Measurements from ENCODE around the gene MEA1. TPM values are rescaled to one million over a fixed set of nuclear protein-coding genes. Genes with fewer than 3 reads are reported as not detected.

Gene MEA1
- polyA plus RNA-seq, 1 donor: 73.8 TPM

- no CpG with 5 or more reads among the region's 5 CpGs for WGBS (ENCODE audit: insufficient coverage, low lambda C conversion rate)
- no peaks in the 10 kb centered on the region for H3K9me3 ChIP-seq (ENCODE audit: control insufficient read depth, low read depth, low read length)
- H3K4me1 ChIP-seq (ENCODE audit: control insufficient read depth, insufficient read depth, low read length): peaks cover 14% of the 10 kb centered on the region
- H3K27me3 ChIP-seq (ENCODE audit: control insufficient read depth, insufficient read depth, low read length): no peaks in the 10 kb centered on the region
- H3K27ac ChIP-seq (ENCODE audit: low read length): no peak overlapping the region
- no peak overlapping the region for H3K4me3 ChIP-seq (ENCODE audit: low read length)
- no peak for DNase-seq
- H3K36me3 ChIP-seq (ENCODE audit: control insufficient read depth, insufficient read depth, low read length): peaks cover 21% of the 10 kb centered on the region
Measured at GRCh38 chr6:42974919-42975505, 38.7 kb downstream of the MEA1 start.

- Histone ChIP-seq H3K4me3 (ENCODE audit: low read length) (no peak overlapping the region), H3K9me3 (ENCODE audit: control insufficient read depth, low read depth, low read length) (no peaks in the 10 kb centered on the region), H3K36me3 (ENCODE audit: control insufficient read depth, insufficient read depth, low read length) (peaks cover 32% of the 10 kb centered on the region), H3K27me3 (ENCODE audit: control insufficient read depth, insufficient read depth, low read length) (no peaks in the 10 kb centered on the region), H3K27ac (ENCODE audit: low read length) (no peak overlapping the region), H3K4me1 (ENCODE audit: control insufficient read depth, insufficient read depth, low read length) (peaks cover 6% of the 10 kb centered on the region)
- WGBS (ENCODE audit: insufficient coverage, low lambda C conversion rate): no CpG with 5 or more reads among the region's 3 CpGs
- DNase-seq: no peak
Measured at GRCh38 chr6:42973926-42974325, 39.8 kb downstream of the MEA1 start.

- Histone ChIP-seq H3K27me3 (ENCODE audit: control insufficient read depth, insufficient read depth, low read length) (no peaks in the 10 kb centered on the region), H3K4me3 (ENCODE audit: low read length) (no peak overlapping the region), H3K4me1 (ENCODE audit: control insufficient read depth, insufficient read depth, low read length) (no peaks in the 10 kb centered on the region), H3K27ac (ENCODE audit: low read length) (no peak overlapping the region), H3K9me3 (ENCODE audit: control insufficient read depth, low read depth, low read length) (no peaks in the 10 kb centered on the region), H3K36me3 (ENCODE audit: control insufficient read depth, insufficient read depth, low read length) (peaks cover 47% of the 10 kb centered on the region)
- no peak for DNase-seq
- WGBS (ENCODE audit: insufficient coverage, low lambda C conversion rate): no CpG with 5 or more reads among the region's 3 CpGs
Measured at GRCh38 chr6:42971746-42972327, 41.9 kb downstream of the MEA1 start.

- H3K4me1 ChIP-seq (ENCODE audit: control insufficient read depth, insufficient read depth, low read length): no peaks in the 10 kb centered on the region
- no peaks in the 10 kb centered on the region for H3K9me3 ChIP-seq (ENCODE audit: control insufficient read depth, low read depth, low read length)
- WGBS (ENCODE audit: insufficient coverage, low lambda C conversion rate): no CpG with 5 or more reads among the region's 4 CpGs
- no peak overlapping the region for H3K4me3 ChIP-seq (ENCODE audit: low read length)
- peaks cover 54% of the 10 kb centered on the region for H3K36me3 ChIP-seq (ENCODE audit: control insufficient read depth, insufficient read depth, low read length)
- DNase-seq: no peak
- no peaks in the 10 kb centered on the region for H3K27me3 ChIP-seq (ENCODE audit: control insufficient read depth, insufficient read depth, low read length)
- no peak overlapping the region for H3K27ac ChIP-seq (ENCODE audit: low read length)
Measured at GRCh38 chr6:42970871-42971612, 42.7 kb downstream of the MEA1 start.

- Histone ChIP-seq H3K27ac (ENCODE audit: low read length) (no peak overlapping the region), H3K36me3 (ENCODE audit: control insufficient read depth, insufficient read depth, low read length) (peaks cover 63% of the 10 kb centered on the region), H3K9me3 (ENCODE audit: control insufficient read depth, low read depth, low read length) (no peaks in the 10 kb centered on the region), H3K4me3 (ENCODE audit: low read length) (no peak overlapping the region), H3K4me1 (ENCODE audit: control insufficient read depth, insufficient read depth, low read length) (no peaks in the 10 kb centered on the region), H3K27me3 (ENCODE audit: control insufficient read depth, insufficient read depth, low read length) (no peaks in the 10 kb centered on the region)
- no peak for DNase-seq
- no CpG with 5 or more reads among the region's 4 CpGs for WGBS (ENCODE audit: insufficient coverage, low lambda C conversion rate)
Measured at GRCh38 chr6:42969934-42970333, 43.8 kb downstream of the MEA1 start.

GRCh38 chr6:42969431-42969830 lies 44.3 kb downstream of the MEA1 start:
- WGBS (ENCODE audit: insufficient coverage, low lambda C conversion rate): no CpG with 5 or more reads among the region's 2 CpGs
- Histone ChIP-seq H3K4me3 (ENCODE audit: low read length) (no peak overlapping the region), H3K36me3 (ENCODE audit: control insufficient read depth, insufficient read depth, low read length) (peaks cover 65% of the 10 kb centered on the region), H3K27ac (ENCODE audit: low read length) (no peak overlapping the region), H3K9me3 (ENCODE audit: control insufficient read depth, low read depth, low read length) (no peaks in the 10 kb centered on the region), H3K4me1 (ENCODE audit: control insufficient read depth, insufficient read depth, low read length) (no peaks in the 10 kb centered on the region), H3K27me3 (ENCODE audit: control insufficient read depth, insufficient read depth, low read length) (no peaks in the 10 kb centered on the region)
- no peak for DNase-seq

- DNase-seq: no peak
- Histone ChIP-seq H3K27ac (ENCODE audit: low read length) (no peak overlapping the region), H3K4me1 (ENCODE audit: control insufficient read depth, insufficient read depth, low read length) (no peaks in the 10 kb centered on the region), H3K36me3 (ENCODE audit: control insufficient read depth, insufficient read depth, low read length) (peaks cover 69% of the 10 kb centered on the region), H3K27me3 (ENCODE audit: control insufficient read depth, insufficient read depth, low read length) (no peaks in the 10 kb centered on the region), H3K4me3 (ENCODE audit: low read length) (no peak overlapping the region), H3K9me3 (ENCODE audit: control insufficient read depth, low read depth, low read length) (no peaks in the 10 kb centered on the region)
- WGBS (ENCODE audit: insufficient coverage, low lambda C conversion rate): no CpG with 5 or more reads among the region's 4 CpGs
Measured at GRCh38 chr6:42968783-42969182, 45.0 kb downstream of the MEA1 start.

- Histone ChIP-seq H3K9me3 (ENCODE audit: control insufficient read depth, low read depth, low read length) (no peaks in the 10 kb centered on the region), H3K27me3 (ENCODE audit: control insufficient read depth, insufficient read depth, low read length) (no peaks in the 10 kb centered on the region), H3K27ac (ENCODE audit: low read length) (no peak overlapping the region), H3K4me1 (ENCODE audit: control insufficient read depth, insufficient read depth, low read length) (no peaks in the 10 kb centered on the region), H3K4me3 (ENCODE audit: low read length) (no peak overlapping the region), H3K36me3 (ENCODE audit: control insufficient read depth, insufficient read depth, low read length) (peaks cover 71% of the 10 kb centered on the region)
- WGBS (ENCODE audit: insufficient coverage, low lambda C conversion rate): no CpG with 5 or more reads among the region's 12 CpGs
- no peak for DNase-seq
Measured at GRCh38 chr6:42968126-42968701, 45.5 kb downstream of the MEA1 start.

- no CpG with 5 or more reads among the region's 11 CpGs for WGBS (ENCODE audit: insufficient coverage, low lambda C conversion rate)
- no peaks in the 10 kb centered on the region for H3K27me3 ChIP-seq (ENCODE audit: control insufficient read depth, insufficient read depth, low read length)
- H3K36me3 ChIP-seq (ENCODE audit: control insufficient read depth, insufficient read depth, low read length): peaks cover 79% of the 10 kb centered on the region
- no peak overlapping the region for H3K27ac ChIP-seq (ENCODE audit: low read length)
- no peaks in the 10 kb centered on the region for H3K4me1 ChIP-seq (ENCODE audit: control insufficient read depth, insufficient read depth, low read length)
- no peak for DNase-seq
- no peaks in the 10 kb centered on the region for H3K9me3 ChIP-seq (ENCODE audit: control insufficient read depth, low read depth, low read length)
- no peak overlapping the region for H3K4me3 ChIP-seq (ENCODE audit: low read length)
Measured at GRCh38 chr6:42967228-42967627, 46.5 kb downstream of the MEA1 start.

- DNase-seq: no peak
- no peaks in the 10 kb centered on the region for H3K9me3 ChIP-seq (ENCODE audit: control insufficient read depth, low read depth, low read length)
- H3K27ac ChIP-seq (ENCODE audit: low read length): no peak overlapping the region
- peaks cover 78% of the 10 kb centered on the region for H3K36me3 ChIP-seq (ENCODE audit: control insufficient read depth, insufficient read depth, low read length)
- H3K4me3 ChIP-seq (ENCODE audit: low read length): no peak overlapping the region
- no CpG with 5 or more reads among the region's 7 CpGs for WGBS (ENCODE audit: insufficient coverage, low lambda C conversion rate)
- H3K27me3 ChIP-seq (ENCODE audit: control insufficient read depth, insufficient read depth, low read length): no peaks in the 10 kb centered on the region
- H3K4me1 ChIP-seq (ENCODE audit: control insufficient read depth, insufficient read depth, low read length): no peaks in the 10 kb centered on the region
Measured at GRCh38 chr6:42966571-42966970, 47.2 kb downstream of the MEA1 start.

Measured in large intestine (tissue), 3 donors.